EH (cell line): ENCODE data around the gene KSR1.
A peak's percentile ranks its signal among the peaks of the same experiment; 100 is the strongest.
"Not testable (repeated sequence)": the region's sequence is repeated elsewhere in the genome, so short reads cannot be mapped to it uniquely, and the experiment has no call there.

Experiments
- DNase-seq: peaks from one replicate; pipeline ENCODE4 v3.0.0-alpha.2; 2015; ENCODE audit warnings: low read depth

KSR1 gene

DNA sequence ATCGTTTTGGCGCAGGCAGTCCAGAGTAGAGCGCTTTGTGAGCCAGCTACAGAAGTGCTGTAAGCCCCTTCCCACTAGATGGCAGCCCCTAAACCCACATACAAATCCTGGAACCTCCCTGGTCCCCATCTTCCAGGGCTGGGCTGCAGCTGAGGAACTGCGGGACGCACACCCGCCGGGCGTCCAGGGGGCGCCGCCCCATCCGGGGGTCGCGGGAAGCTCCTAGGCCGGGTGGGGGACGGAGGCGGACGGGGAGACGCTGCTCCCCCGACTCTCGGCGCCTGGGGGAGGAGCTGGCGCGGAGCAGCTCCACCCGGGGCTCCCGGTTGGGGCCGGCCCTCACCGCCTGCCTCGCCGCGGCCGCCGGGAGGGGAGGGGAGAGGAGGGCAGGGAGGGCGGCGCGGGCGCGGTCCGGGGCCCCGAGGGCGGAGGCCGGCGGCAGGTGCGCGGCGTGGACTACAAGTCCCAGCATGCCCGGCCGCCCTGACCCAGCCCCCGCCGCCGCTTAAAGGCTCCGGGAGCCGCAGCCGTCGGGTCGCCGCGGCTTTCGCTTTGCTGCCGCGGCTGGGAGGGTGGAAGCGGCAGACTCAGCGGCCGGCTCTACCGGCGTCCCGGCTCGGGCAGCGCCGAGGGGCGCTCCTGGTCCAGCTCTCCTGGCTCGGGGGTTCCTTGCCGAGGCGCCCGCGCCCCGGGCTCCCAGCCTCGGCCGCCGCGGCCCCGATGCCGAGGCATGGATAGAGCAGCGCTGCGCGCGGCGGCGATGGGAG, at the start of gene KSR1:
Gene KSR1 (plus strand): TSS at position 535 of the 767 bp plus-strand sequence. CDS start 196 bp downstream, at position 731.
- DNase-seq = peak; percentile 69

DNA sequence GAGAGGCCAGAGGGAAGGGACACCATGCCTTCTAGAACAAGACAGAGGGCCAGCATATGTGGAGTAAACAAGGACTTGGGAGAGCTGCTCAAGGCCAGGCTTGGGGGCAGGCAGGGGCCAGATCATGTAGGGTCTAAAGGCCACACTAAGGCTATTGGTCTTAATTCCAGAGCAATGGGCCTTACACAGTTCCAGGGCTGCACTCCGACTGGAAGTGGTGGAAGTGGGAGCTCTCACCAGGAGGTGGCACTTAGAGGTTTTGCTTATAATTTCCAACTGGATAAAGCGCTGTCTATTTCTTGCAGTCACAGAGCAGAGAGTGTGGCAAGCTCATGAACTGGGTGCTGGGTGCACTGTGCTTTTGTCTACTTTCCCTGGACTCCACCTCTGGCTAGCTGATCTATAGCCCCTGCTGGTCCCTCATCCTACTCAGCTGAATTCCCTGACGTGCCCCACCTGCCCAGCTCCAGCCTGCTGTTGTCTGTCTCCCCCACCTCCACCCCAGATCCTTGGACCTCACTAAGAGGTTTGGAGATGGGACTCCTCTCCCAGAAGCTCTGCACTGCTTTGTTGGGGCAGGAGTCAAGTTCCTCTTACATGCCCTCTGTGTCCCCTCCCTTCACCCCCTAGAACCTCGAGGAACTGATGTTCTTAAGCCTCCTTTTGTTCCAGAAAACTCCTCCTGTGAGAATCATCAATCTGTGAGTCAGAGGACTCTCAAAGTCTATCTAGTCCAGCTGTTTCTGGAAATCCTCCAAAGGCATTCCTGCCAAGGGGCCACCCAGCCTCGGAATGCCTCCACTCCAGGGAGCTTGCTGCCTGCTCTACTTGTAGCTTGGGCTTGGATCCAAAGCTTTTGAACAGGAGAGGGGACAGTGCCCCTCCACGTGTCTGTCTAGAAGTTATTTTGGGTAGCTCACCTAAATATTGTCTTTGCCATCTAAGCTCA, 48.1 kb upstream of the KSR1 start:
- peak; percentile 73 for DNase-seq

DNA sequence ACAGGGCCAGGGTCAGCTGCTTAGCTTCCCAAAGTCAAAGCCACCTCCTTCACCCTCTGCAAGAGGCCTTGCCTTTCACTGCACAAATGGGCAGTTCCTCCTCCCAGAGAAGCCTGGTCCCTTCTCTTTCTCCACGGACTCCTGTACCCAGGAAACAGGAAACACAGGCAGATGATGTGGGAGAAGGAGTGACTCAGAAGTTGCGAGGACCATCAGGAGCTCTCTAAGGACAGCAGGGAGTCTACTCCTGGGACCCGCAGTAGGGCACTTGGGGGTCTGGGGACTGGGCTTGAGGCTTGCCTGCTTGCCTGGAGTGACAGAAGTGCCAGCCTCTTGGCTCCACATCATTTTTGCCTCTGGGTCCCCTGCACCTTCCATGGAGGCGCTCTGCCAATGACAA, 47.4 kb upstream of the KSR1 start:
- DNase-seq = peak; percentile 64

GRCh38 chr17:27412158-27412557, 44.1 kb upstream of the KSR1 start:
- not testable (repeated sequence) for DNase-seq

- no peak for DNase-seq
These were observed 42.9 kb upstream of the KSR1 start for GRCh38 chr17:27413315-27413714.

DNA sequence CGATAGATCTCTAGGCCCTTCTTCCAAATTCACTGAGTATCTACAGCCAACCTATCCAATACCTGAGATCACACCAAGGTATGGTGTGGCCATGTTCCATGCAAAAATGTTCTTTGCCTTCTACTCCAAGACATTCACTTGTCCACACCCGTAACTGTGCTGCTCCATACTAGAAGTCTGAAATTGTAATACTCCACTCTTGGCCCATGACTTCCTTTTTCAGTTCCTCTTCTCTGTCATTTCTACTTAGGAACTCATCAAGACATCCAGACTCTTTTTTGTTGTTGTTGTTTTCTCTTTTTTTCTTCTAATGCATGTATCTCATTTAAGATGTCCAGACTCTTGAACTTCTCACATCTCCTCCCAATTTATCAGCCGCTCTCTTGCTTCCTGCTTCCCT, 42.5 kb upstream of the KSR1 start:
- no peak for DNase-seq

DNA sequence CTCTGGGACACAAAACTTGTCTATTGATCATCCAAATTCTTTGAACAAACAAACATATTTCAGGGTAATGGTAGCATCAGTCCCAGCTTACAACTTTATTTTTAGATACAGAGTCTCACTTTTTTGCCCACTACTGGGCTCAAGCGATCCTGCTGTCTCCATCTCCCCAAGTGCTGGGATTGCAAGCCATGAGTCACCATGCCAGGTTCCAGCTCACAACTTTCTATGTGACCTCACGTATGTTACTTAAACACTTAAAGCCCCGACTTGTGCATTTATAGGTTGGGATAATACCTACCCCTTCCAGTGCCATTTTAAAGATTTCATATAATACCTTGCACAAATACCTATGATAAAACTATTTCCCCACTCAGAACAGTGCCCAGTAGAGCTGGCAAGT, 42.0 kb upstream of the KSR1 start:
- DNase-seq = peak; percentile 7

- DNase-seq = no peak
These were observed 41.6 kb upstream of the KSR1 start for GRCh38 chr17:27414694-27415093.

DNA sequence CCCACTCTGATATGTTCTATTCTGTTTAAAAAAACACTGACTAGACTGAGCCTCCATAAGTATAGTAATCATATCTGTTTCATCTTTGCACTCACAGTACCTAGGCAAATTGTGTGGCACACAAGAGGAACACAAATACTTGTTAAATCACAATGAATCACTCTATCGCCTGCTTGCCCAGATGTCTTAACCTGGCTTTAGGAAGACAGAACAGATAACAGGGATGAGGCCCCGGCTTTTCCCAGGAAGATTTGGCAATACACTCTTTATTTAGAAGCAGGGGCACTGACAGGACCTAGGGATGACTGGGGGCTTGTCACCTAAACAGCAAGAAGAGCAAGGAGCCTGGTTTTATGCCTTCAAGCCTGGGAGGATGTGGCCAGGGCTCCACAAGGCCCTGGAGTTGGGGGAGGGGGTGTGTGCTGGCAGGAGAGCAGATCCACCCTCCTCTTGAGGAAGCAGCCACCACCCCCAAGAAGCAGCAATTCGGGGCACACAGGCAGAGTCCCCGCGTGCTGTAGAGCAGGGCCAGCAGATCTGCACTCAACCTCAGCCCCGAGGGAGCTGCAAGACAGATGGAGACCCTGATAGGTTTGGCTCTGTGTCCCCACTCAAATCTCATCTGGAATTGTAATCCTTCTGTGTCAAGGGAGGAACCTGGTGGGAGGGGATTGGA, 41.0 kb upstream of the KSR1 start:
- DNase-seq = no peak

GRCh38 chr17:27417596-27418365, 38.5 kb upstream of the KSR1 start:
- no peak for DNase-seq

DNA sequence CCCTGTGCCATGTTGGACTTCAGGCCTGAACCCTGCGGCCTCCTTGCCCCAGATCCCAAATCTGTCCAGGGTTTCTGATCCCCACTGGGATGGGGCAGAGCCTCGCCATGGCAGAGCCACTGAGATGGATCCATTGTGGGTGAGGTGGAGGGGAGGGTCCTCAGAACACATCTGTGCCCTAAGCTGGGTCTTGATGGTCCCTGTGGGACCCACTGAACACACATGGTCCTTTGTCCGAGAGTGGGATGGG, 38.0 kb upstream of the KSR1 start:
- no peak for DNase-seq

GRCh38 chr17:27419156-27419555, 37.1 kb upstream of the KSR1 start:
- DNase-seq = no peak

DNA sequence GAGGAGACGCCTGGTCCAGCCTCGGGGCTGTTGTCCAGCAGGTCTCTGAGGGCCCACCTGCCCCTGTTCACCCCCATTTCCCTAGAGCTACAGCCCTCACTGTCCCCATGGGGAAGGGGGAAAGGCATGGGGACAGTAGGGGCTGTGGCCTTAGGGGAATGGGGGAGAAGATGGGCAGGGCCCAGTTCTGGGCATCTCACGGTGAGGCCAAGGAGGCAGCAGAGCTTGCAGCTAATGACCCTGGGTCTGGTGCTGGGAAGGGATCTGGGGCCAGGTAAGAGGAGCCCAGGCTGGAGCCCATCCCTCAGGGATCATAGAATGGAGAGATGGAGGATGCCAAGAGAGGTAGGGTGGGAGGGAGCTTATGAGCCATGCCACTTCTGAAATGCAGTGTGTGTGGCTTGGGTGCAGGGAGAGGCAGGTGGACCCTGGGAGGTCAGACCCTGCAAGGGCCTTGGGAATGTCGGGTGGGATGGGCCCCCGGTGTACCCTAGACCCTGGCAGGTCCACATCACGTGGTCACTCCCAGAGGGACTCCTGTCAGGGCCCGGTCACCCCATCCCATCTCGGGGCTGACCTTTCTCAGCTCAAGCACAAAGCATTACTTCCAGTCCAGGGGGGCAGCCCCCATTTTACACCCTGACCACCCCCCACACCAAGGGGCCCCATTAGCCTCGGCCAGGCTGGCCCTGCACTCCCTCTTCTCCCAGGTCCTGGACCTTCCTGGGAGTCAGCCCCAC, 35.9 kb upstream of the KSR1 start:
- DNase-seq = no peak

DNA sequence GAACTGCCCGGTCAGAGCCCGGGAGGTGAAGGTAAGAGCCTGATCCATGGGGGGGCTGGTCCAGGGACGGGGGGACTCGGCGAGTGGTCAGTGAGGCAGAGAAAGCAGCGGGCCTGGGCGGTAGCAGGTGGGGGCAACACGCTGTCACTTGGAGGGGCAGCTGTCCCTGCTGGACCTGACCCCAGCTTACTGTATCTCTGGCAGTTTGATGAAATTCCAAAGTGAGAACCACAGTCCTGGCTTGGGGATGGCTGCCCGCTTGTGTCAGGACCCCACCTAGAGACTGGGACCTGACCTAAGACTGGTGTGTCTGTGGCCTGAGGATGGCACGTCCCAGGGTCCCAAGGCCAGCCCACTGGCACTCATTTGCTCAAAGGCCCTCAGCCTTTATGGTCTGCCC, 35.1 kb upstream of the KSR1 start:
- DNase-seq = no peak

DNA sequence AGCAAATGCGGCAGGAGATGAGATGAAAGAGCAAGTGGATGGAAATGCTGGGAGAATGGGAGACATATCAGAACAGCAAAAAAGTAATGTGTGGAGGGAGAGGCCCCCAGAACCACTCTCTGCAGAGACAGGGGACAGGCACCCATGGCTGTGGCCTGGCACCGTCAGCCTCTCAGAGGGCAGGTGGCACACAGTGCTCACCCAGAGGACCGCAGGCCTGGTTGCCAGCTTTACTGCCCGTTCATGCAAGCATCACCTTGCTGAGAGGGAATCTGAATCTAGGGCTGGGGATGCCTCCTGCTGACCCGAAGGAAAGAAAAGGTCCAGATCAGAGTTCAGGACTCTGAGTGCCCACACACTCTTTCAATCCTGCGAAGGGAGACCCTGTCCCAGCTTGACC, 34.6 kb upstream of the KSR1 start:
- DNase-seq = not testable (repeated sequence)

- DNase-seq = no peak
These were observed 33.6 kb upstream of the KSR1 start for GRCh38 chr17:27422601-27423000.

- DNase-seq = peak; percentile 17
These were observed 32.6 kb upstream of the KSR1 start for GRCh38 chr17:27423651-27424050.

DNA sequence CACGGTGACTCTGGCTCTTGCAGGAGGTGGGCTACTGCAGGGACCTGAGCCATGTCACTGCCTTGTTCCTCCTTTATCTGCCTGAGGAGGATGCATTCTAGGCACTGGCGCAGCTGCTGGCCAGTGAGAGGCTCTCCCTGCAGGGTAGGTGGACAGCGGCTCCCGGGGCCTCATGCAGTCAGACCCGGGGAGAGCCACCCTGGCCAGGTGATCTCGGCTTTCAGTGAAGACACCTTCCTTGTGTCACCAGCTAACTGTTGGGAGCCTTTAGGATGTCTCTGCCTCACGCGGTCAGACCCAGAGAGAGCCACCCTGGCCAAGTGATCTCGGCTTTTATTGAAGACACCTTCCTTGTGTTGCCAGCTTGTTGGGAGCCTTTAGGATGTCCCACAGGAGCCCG, 31.7 kb upstream of the KSR1 start:
- no peak for DNase-seq

DNA sequence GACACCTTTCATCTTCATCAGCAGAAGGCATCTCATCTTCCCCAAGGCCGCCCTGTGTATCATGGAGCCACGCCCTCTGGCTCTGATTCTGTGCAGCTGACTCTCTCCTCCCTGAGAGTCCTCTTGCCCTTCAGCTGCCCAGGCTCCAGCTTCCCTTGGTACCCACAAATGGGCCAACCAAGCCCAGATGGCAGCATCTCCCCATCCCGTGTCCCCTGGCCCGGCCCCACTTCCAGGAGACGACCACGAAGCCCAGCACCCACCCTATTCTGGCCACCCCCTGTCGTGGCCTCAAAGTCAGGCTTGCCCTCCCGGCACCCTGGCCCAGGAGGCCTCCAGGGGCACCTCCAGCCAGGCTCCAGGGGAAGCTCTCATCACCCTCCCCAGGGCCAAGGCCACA, 31.3 kb upstream of the KSR1 start:
- no peak for DNase-seq

DNA sequence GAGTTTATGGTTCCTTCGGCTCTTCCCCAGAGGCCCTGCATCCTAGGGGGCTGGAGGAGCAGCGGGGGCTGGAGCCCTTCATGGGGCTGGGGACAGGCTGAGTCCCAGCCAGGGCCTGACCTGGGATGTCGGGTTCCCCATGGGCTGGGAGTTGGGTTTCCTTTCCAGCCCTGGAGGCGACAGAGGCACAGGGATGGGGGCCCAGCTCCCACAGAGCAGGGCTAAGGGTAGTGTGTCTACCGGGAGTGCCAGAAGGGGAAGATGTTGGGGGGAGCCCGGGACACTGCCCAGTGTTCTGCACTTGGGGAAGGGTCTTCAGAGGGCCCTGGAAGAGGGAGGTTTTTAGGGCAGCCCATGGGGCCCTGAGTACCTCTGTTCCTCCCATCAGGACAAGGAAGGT, 30.7 kb upstream of the KSR1 start:
- DNase-seq = not testable (repeated sequence)

- no peak for DNase-seq
These were observed 30.3 kb upstream of the KSR1 start for GRCh38 chr17:27425991-27426390.
